HEK293 (cell line): ENCODE results near the gene ZBP1.

ENCODE experiments used
- PRDM10 ChIP-seq: fragments of 450-650 bp; formaldehyde crosslinking; IDR thresholded peaks from 2 replicates; pipeline ENCODE4 v1.5.1; 2016; ENCODE audit warnings: missing biosample characterization, missing genetic modification characterization
- PRDM2 ChIP-seq: fragments of 450-650 bp; formaldehyde crosslinking; IDR thresholded peaks from 2 replicates; pipeline ENCODE4 v1.5.1; 2016; ENCODE audit warnings: missing biosample characterization, missing genetic modification characterization, borderline replicate concordance
- ZBTB8A ChIP-seq: fragments of 450-650 bp; formaldehyde crosslinking; IDR thresholded peaks from 2 replicates; pipeline ENCODE4 v1.5.1; 2016; ENCODE audit warnings: missing biosample characterization, missing genetic modification characterization
- ZNF10 ChIP-seq: fragments of 450-650 bp; formaldehyde crosslinking; IDR thresholded peaks from 2 replicates; pipeline ENCODE4 v1.5.1; 2017; ENCODE audit warnings: missing biosample characterization, missing genetic modification characterization
- ZNF121 ChIP-seq: fragments of 450-650 bp; formaldehyde crosslinking; IDR thresholded peaks from 2 replicates; pipeline ENCODE4 v1.5.1; 2016; ENCODE audit warnings: missing biosample characterization, missing genetic modification characterization
- TF ChIP-seq, protein P1 (sequence below): fragments of 450-650 bp; formaldehyde crosslinking; IDR thresholded peaks from 2 replicates; pipeline ENCODE4 v1.5.1; 2016; ENCODE audit warnings: missing biosample characterization, missing genetic modification characterization

- TF ChIP-seq PRDM2 (no peak), ZNF10 (tag by site-specific recombination) (no peak), ZBTB8A (tag by site-specific recombination) (no peak), ZNF121 (tag by site-specific recombination) (no peak), PRDM10 (tag by site-specific recombination) (no peak)
- TF ChIP-seq, protein P1, sequence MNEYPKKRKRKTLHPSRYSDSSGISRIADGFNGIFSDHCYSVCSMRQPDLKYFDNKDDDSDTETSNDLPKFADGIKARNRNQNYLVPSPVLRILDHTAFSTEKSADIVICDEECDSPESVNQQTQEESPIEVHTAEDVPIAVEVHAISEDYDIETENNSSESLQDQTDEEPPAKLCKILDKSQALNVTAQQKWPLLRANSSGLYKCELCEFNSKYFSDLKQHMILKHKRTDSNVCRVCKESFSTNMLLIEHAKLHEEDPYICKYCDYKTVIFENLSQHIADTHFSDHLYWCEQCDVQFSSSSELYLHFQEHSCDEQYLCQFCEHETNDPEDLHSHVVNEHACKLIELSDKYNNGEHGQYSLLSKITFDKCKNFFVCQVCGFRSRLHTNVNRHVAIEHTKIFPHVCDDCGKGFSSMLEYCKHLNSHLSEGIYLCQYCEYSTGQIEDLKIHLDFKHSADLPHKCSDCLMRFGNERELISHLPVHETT (tag by site-specific recombination): no peak
These were observed 27.7 kb downstream of the ZBP1 start for GRCh38 chr20:57592263-57593092.
